AG09319 (cell line): ENCODE results near the gene RSPH9.
"Not testable (repeated sequence)": the region's sequence is repeated elsewhere in the genome, so short reads cannot be mapped to it uniquely, and the experiment has no call there.

Experiments used
- DNase-seq: peaks from one replicate; pipeline ENCODE4 v3.0.0-alpha.2; 2010; ENCODE audit warnings: low read depth; ENCODE audit errors: extremely low read depth
- TF ChIP-seq, protein P1 (sequence below): IDR thresholded peaks from 2 replicates; pipeline ENCODE4 v1.5.1; 2011; ENCODE audit warnings: low read depth, mild to moderate bottlenecking, inconsistent platforms, low read length, moderate library complexity

Gene RSPH9

DNA sequence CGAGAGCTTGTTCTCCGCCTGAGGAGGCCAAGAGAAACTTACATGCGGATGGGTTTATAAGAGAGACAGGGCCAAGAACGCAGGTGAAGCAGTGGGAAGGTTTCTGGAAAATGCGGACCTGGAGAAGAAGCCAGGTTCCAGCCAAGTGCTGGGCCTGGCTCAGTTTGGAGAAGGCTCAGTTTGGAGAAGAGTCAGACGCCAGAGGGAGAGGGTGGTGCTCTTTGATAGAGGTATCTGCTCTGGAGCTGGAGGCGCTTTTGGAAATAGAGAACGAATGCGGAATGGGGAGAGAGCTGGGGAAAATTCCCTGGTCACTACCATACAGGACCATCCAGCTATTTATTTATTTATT lies 753 bp downstream of the RSPH9 start:
- TF ChIP-seq, protein P1, sequence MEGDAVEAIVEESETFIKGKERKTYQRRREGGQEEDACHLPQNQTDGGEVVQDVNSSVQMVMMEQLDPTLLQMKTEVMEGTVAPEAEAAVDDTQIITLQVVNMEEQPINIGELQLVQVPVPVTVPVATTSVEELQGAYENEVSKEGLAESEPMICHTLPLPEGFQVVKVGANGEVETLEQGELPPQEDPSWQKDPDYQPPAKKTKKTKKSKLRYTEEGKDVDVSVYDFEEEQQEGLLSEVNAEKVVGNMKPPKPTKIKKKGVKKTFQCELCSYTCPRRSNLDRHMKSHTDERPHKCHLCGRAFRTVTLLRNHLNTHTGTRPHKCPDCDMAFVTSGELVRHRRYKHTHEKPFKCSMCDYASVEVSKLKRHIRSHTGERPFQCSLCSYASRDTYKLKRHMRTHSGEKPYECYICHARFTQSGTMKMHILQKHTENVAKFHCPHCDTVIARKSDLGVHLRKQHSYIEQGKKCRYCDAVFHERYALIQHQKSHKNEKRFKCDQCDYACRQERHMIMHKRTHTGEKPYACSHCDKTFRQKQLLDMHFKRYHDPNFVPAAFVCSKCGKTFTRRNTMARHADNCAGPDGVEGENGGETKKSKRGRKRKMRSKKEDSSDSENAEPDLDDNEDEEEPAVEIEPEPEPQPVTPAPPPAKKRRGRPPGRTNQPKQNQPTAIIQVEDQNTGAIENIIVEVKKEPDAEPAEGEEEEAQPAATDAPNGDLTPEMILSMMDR: no peak
- DNase-seq: no peak

DNA sequence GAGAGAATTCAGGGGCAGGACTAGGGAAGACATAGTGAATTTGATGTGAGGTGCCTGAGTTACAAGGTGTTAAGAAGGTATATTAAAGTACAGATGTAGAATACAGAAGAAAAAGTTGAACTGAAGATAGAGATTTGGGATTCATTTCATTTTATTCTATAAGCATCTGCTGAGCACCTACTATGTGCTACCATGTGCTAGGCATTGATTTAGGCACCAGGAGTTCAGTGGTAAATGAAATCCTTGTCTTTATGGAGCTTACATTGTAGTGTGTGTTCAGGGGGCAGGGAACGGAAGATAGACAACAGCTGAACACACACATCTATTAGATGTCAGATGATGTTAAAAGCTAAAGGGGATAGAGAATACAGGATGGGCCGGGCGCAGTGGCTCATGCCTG lies 2.8 kb downstream of the RSPH9 start:
- TF ChIP-seq, protein P1: no peak
- DNase-seq: no peak

DNA sequence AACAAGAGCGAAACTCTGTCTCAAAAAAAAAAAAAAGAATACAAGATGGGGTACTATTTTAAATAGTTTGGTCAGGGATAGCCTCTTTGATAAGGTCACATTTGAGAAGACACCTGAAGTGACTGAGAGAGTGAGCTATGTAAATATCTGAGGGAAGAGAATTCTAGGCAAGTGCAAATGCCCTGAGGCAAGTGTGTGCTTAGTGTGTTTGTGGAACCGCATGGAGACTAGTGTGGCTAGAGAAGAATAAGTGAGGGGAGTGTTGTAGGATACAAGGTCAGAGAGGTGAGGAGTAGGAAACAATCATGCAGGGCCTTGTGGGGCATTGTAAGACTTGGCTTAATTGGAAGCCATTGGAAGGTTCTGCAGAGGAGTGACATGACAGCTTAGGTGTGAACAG lies 3.4 kb downstream of the RSPH9 start:
- no peak for DNase-seq
- TF ChIP-seq, protein P1: no peak

DNA sequence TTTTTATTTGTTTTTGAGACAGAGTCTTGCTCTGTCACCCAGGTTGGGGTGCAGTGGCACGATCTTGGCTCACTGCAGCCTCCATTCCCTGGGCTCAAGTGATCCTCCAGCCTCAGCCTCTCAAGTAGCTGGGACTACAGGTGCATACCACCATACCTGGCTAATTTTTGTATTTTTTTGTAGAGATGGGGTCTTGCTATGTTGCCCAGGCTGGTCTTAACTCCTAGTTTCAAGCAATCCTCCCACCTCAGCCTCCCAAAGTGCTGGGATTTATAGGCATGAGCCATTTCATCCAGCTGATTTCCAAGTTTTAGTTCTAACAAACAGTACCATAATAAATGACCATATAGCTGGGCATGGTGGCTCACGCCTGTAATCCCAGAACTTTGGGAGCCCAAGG lies 8.0 kb downstream of the RSPH9 start:
- not testable (repeated sequence) for DNase-seq

DNA sequence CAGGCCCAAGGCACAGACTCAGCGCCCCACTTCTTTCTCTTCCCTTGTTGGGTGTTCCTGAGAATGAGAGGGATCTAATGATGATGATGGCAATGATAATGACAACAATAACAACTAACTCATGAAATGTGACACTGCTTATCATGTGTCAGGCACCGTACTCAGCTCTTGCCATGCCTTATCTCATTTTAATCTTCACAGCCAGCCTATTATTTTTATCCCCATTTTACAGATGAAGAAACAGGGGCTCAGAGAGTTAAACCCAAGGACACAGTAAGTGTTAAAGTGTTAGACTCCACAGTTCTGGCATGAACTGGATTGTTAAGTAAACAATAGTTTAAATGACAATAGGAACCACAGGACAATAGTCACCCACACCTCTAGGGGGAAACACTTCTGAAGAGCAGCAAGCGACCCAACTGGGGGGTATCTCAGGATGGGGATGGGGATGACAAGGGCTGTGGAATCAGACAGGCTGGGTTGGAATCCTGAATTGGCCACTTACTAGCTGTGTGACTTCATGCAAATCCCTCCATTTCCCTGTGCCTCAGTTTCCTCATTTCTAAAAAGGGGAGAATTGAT lies 12.5 kb downstream of the RSPH9 start:
- TF ChIP-seq, protein P1: no peak
- DNase-seq: no peak

DNA sequence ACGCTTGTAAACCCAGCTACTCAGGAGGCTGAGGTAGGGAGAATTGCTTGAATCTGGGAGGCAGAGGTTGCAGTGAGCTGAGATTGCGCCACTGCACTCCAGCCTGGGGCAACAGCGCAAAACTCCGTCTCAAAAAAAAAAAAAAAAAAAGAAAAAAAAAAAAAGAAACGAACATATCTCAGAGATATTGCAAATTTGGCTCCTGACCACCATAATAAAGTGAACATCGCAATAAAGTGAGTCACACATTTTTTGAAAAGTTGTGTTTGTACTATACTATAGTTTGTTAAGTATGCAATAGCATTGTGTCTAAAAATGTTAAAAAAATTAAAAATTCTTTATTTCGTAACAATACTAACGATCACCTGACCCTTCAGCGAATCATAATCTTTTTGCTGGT lies 13.3 kb downstream of the RSPH9 start:
- DNase-seq: no peak

DNA sequence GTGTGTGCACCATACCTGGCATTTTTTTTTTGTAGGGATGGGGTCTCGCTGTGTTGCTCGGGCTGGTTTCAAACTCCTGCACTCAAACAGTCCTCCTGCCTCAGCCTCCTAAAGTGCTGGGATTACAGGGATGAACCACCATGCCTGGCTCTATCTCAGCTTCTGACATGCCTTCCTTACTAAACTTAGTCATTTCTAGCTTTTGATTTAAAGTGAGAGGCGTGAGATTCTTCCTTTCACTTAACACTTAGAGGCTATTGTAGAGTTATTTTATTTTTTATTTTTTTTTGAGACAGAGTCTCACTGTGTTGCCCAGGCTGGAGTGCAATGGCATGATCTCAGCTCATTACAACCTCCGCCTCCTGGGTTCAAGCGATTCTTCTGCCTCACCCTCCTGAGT lies 18.1 kb downstream of the RSPH9 start:
- not testable (repeated sequence) for DNase-seq

More for the DNA sequence above, 13.3 kb downstream of the RSPH9 start:
- TF ChIP-seq, protein P1: no peak

DNA sequence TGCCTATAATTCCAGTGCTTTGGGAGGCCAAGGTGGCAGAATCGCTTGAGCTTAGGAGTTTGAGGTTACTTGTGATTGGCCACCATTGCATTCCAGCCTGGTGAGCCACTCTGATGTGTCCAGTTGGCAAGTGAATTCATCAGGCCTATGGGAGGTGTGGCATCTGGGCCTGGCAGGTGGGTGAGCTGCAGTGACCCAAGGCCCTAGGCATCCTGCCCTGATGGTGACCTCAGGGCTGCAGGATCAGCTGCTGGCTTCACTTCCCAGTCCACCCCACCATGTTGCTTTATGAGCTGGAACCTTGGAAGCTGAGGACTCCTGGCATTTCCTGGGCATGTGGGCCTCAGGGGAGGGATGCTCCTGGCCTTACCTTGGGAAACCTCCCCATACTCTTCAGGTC lies 20.5 kb downstream of the RSPH9 start:
- DNase-seq: no peak
- TF ChIP-seq, protein P1: no peak
